RWPE2 (cell line): ENCODE results near the gene SLC35D1.
"Not testable (repeated sequence)": the region's sequence is repeated elsewhere in the genome, so short reads cannot be mapped to it uniquely, and the experiment has no call there.

Source experiments
- ATAC-seq: fragments of 200-7000 bp; cut with Tn5 transposase; 3 replicates; pipeline ENCODE4 v1.9.1; 2021; ENCODE audit warnings: low read depth
- DNase-seq: peaks from one replicate; pipeline ENCODE4 v3.0.0-alpha.2; 2020; ENCODE audit warnings: low spot score
- H3K27ac ChIP-seq: fragments of 450-650 bp; 2 replicates; pipeline ENCODE4 v1.5.1; 2017; ENCODE audit warnings: mild to moderate bottlenecking; ENCODE audit not compliant: poor library complexity, severe bottlenecking
- H3K27me3 ChIP-seq: fragments of 250-450 bp; sonication (Bioruptor Pico); 2 replicates; pipeline ENCODE4 v1.5.1; 2021; ENCODE audit warnings: mild to moderate bottlenecking, moderate library complexity; ENCODE audit not compliant: insufficient read depth, poor library complexity, severe bottlenecking
- H3K36me3 ChIP-seq: fragments of 250-450 bp; sonication (Bioruptor Pico); 2 replicates; pipeline ENCODE4 v1.5.1; 2020; ENCODE audit warnings: low read depth, mild to moderate bottlenecking, moderate library complexity
- H3K4me1 ChIP-seq: fragments of 250-450 bp; sonication (Bioruptor Pico); 2 replicates; pipeline ENCODE4 v1.5.1; 2021; ENCODE audit warnings: mild to moderate bottlenecking, moderate library complexity; ENCODE audit not compliant: insufficient read depth, poor library complexity, severe bottlenecking
- H3K4me3 ChIP-seq: fragments of 250-450 bp; sonication (Bioruptor Pico); 2 replicates; pipeline ENCODE4 v1.5.1; 2021; ENCODE audit warnings: mild to moderate bottlenecking, moderate library complexity; ENCODE audit not compliant: severe bottlenecking
- H3K9me3 ChIP-seq: fragments of 250-450 bp; sonication (Bioruptor Pico); 2 replicates; pipeline ENCODE4 v1.5.1; 2021; ENCODE audit warnings: mild to moderate bottlenecking, moderate library complexity; ENCODE audit not compliant: severe bottlenecking
- TF ChIP-seq, protein P1 (sequence below): fragments of 450-650 bp; IDR thresholded peaks from one replicate; pipeline ENCODE4 v1.5.1; 2017; ENCODE audit warnings: mild to moderate bottlenecking, moderate library complexity; ENCODE audit not compliant: poor library complexity, severe bottlenecking

The SLC35D1 gene

DNA sequence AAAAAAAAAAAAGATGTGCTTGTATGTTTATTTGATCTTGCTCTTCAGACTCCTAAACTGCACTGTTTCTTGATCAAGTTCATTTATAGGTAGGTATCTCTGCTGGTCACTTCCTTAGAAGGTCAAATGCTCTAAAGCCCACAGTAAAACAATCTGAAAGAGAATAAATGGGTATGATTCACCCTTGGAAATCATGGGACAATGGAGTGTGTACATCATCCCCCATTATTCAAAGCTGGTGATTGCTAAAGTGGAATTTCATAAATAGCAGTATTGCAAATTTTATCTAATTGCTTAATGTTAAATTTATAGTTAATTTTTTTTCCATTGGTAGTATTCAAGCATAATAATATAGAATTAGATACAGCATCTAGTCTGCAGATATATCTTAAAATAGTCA, 75.7 kb downstream of the SLC35D1 start:
- H3K27ac ChIP-seq, result no peak overlapping the region
- ATAC-seq (no peak), DNase-seq (no peak)
- TF ChIP-seq, protein P1, sequence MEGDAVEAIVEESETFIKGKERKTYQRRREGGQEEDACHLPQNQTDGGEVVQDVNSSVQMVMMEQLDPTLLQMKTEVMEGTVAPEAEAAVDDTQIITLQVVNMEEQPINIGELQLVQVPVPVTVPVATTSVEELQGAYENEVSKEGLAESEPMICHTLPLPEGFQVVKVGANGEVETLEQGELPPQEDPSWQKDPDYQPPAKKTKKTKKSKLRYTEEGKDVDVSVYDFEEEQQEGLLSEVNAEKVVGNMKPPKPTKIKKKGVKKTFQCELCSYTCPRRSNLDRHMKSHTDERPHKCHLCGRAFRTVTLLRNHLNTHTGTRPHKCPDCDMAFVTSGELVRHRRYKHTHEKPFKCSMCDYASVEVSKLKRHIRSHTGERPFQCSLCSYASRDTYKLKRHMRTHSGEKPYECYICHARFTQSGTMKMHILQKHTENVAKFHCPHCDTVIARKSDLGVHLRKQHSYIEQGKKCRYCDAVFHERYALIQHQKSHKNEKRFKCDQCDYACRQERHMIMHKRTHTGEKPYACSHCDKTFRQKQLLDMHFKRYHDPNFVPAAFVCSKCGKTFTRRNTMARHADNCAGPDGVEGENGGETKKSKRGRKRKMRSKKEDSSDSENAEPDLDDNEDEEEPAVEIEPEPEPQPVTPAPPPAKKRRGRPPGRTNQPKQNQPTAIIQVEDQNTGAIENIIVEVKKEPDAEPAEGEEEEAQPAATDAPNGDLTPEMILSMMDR, result no peak
- H3K9me3 ChIP-seq, result no peaks in the 10 kb centered on the region
- H3K4me3 ChIP-seq, result no peak overlapping the region
- H3K4me1 ChIP-seq, result peaks cover 10% of the 10 kb centered on the region
- no peaks in the 10 kb centered on the region for H3K27me3 ChIP-seq
- peaks cover 97% of the 10 kb centered on the region for H3K36me3 ChIP-seq

DNA sequence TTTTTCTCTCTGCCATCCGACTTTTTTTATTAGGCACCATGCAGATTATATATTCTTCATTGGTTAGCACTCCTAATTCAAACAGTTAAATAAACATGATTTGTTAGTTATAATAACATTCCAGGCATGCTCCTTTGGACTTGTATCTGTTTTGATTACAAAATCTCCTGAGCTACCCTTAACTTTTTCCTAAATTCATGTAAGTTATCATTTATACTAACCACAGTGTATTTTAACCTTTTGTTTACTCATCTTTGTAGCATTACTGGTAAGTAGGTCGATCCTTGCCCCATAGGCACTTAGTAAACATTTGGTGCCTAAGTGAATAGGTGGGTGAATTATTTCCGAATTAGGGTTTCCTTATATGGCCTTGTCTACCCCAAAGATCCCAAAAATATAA, 85.4 kb downstream of the SLC35D1 start:
- no peak for ATAC-seq
- no peak overlapping the region for H3K4me3 ChIP-seq
- no peaks in the 10 kb centered on the region for H3K4me1 ChIP-seq
- peaks cover 97% of the 10 kb centered on the region for H3K36me3 ChIP-seq
- no peak overlapping the region for H3K27ac ChIP-seq
- no peaks in the 10 kb centered on the region for H3K27me3 ChIP-seq
- no peaks in the 10 kb centered on the region for H3K9me3 ChIP-seq
- TF ChIP-seq, protein P1, result no peak
- no peak for DNase-seq

DNA sequence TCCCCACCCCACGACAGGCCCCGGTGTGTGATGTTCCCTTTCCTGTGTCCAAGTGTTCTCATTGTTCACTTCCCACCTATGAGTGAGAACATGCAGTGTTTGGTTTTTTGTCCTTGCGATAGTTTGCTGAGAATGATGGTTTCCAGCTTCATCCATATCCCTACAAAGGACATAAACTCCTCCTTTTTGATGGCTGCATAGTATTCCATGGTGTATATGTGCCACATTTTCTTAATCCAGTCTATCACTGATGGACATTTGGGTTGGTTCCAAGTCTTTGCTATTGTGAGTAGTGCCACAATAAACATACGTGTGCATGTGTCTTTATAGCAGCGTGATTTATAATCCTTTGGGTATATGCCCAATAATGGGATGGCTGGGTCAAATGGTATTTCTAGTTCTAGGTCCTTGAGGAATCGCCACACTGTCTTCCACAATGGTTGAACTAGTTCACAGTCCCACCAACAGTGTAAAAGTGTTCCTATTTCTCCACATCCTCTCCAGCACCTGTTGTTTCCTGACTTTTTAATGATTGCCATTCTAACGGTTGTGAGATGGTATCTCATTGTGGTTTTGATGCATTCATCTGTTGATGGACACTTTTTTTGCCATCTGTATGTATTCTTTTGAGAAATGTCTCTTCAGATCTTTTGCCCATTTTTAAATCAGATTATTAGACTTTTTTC, 87.6 kb downstream of the SLC35D1 start:
- DNase-seq, H3K9me3 ChIP-seq, H3K27me3 ChIP-seq, ATAC-seq, H3K4me3 ChIP-seq, H3K4me1 ChIP-seq, H3K27ac ChIP-seq: not testable (repeated sequence)
- H3K36me3 ChIP-seq, result peaks cover 98% of the 10 kb centered on the region

DNA sequence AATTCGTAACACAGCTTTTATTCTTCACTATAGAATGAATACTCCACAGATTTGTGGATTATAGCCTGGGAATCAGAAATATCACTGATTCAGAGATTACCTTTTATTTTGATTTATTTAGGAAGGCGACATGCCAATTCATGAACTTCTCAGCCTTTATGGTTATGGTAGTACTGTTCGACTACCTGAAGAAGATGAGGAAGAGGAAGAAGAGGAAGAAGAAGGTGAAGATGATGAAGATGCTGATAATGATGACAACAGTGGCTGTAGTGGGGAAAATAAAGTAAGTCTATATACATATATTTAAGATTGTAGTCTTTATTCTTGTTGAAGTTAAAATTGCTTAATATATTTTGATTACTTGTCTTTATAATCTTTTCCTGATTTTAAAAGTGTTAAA, 96.0 kb downstream of the SLC35D1 start:
- ATAC-seq (no peak), DNase-seq (no peak)
- Histone ChIP-seq H3K4me1 (no peaks in the 10 kb centered on the region), H3K4me3 (no peak overlapping the region), H3K27me3 (no peaks in the 10 kb centered on the region), H3K27ac (no peak overlapping the region), H3K9me3 (no peaks in the 10 kb centered on the region), H3K36me3 (peaks cover 93% of the 10 kb centered on the region)
- TF ChIP-seq, protein P1, result no peak

DNA sequence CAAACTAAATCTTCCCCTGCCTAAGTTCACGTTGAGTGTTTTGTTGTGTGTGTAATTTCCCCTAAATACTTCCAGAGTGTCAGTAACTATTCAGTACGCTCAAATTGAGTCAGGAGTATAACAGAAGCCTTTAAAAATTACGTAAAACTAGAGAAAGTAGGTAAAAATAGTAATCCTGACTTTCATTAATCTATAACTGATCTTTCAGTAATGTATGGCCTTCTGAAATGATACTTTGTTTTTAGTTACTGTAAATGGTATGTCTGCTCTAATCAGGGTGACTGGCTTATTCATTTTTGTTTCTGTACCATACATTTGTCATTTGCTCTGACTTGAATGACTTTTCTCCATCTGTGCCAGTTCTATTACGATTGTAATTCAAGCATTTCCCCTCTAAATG, 99.7 kb downstream of the SLC35D1 start:
- Histone ChIP-seq H3K27ac (no peak overlapping the region), H3K36me3 (peaks cover 89% of the 10 kb centered on the region), H3K4me1 (no peaks in the 10 kb centered on the region), H3K4me3 (no peak overlapping the region), H3K9me3 (no peaks in the 10 kb centered on the region), H3K27me3 (no peaks in the 10 kb centered on the region)
- no peak for ATAC-seq
- no peak for DNase-seq
- TF ChIP-seq, protein P1, result no peak
